G401 (cell line): ENCODE data around the gene TSBP1. TPM values are rescaled to one million over a fixed set of nuclear protein-coding genes. Genes with fewer than 3 reads are reported as not detected.

Experiments
- DNase-seq: peaks from one replicate; pipeline ENCODE4 v3.0.0-alpha.2; 2015; ENCODE audit warnings: low spot score
- in situ Hi-C: cut with HindIII; loops from 2 replicates; pipeline ENCODE4 v1.10.0; 2016; ENCODE audit warnings: low sequenced_read_pairs, mixed read lengths
- total RNA-seq: library from RNA; depleted of rRNA; stranded (reverse); fragments of >200 nt; shearing (Covaris generic); gene quantifications from 2 replicates; pipeline ENCODE4 v1.2.3, GENCODE V29; 2014; rRNA removed

TSBP1 gene, protein sequence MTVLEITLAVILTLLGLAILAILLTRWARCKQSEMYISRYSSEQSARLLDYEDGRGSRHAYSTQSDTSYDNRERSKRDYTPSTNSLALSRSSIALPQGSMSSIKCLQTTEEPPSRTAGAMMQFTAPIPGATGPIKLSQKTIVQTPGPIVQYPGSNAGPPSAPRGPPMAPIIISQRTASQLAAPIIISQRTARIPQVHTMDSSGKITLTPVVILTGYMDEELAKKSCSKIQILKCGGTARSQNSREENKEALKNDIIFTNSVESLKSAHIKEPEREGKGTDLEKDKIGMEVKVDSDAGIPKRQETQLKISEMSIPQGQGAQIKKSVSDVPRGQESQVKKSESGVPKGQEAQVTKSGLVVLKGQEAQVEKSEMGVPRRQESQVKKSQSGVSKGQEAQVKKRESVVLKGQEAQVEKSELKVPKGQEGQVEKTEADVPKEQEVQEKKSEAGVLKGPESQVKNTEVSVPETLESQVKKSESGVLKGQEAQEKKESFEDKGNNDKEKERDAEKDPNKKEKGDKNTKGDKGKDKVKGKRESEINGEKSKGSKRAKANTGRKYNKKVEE
- not detected in 2 replicates for total RNA-seq

DNA sequence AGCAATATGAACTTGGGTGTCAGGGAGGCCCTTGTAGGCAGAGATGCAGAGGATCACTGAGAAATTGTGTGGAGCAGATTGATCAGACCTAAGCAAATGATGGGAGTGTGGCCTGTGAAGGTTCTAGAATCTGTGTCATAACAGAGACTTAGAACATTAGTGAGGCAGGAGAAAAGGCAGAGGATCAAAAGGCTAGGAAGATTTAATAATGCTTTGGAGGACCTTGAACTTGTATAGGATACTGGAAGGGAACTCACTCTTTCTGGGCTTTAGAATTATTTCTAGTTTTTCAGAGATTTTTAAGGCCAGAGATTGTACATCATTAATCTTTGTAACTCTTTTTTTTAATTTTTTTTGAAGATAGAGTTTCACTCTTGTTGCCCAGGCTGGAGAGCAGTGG lies at the start of gene TSBP1:
TSS of gene TSBP1 (minus strand) at position 101 of the 400 bp plus-strand sequence. CDS start 197 bp downstream, outside the sequence.
- DNase-seq = no peak
- in situ Hi-C loops = no loop called here

DNA sequence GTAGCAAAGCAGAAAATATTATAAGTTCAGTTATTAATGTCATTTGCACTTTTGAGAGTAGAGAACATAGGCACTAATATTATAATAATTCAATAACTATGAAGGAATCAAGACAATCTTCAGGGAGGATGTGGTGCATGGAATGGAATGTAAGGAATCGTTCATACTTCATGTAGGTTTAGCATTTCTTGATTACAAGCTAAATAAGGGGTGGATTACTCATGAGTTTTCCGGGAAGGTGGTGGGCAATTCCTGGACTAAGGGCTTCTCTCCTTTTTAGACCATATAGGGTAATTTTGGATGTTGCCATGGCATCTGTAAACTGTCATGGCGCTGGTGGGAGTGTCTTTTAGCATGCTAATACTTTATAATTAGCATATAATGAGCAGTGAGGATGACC lies 44.3 kb upstream of the TSBP1 start:
- in situ Hi-C loops = no loop called here
- no peak for DNase-seq

DNA sequence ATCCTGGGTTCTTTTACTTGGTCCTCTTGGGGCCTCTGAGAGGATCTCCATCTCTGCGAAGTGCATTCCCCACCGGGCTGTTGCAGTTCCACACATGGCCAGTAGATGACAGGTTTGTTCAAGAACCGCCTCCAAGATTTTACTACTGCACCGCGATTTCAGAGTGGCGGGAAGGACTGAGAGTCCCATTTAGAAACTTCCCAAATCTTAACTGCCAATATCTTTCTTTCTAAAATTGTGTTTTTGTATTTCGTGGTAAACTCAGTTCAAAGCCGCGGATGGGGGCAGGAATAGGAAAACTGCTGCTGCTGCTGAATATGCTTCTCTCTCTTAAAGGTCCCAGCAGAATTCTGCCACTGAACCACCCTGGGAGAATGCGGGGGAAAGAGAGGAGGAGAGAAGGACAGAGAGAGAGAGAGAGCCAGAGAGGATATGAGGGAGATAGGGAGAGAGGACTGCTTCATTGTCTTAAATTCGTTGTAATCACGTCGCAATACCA lies 43.9 kb upstream of the TSBP1 start:
- in situ Hi-C loops = no loop called here
- DNase-seq = peak; percentile 57

DNA sequence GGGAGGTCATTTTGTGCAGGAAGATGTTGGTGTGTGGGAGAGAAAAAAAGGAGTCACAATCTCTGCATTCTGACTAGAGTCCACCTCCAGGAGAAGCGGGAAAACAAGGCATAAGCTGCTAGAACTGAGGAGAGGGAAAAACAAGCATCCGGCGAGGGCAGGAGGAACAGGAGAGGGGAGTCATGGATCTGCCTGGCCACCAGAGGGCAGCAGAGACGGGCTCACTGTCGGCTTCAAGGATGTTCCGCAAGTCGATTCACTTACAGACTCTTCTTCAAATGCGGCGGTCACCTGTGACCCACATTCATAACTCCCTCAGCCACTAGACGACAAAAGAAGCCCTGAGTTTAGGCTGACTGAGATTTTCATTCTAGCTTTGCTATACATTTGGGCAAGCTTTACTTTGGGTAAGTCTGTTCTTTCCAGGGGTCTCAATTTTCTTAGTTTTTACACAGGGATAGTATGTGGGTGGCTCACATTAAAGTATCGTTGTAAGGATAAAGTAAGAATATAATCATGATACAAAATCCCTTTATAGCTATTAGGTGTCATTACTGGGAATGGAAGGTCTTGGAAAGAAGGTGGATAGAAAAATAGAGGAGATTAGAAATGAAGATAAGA lies 41.8 kb upstream of the TSBP1 start:
- in situ Hi-C loops = no loop called here
- peak; percentile 75 for DNase-seq

DNA sequence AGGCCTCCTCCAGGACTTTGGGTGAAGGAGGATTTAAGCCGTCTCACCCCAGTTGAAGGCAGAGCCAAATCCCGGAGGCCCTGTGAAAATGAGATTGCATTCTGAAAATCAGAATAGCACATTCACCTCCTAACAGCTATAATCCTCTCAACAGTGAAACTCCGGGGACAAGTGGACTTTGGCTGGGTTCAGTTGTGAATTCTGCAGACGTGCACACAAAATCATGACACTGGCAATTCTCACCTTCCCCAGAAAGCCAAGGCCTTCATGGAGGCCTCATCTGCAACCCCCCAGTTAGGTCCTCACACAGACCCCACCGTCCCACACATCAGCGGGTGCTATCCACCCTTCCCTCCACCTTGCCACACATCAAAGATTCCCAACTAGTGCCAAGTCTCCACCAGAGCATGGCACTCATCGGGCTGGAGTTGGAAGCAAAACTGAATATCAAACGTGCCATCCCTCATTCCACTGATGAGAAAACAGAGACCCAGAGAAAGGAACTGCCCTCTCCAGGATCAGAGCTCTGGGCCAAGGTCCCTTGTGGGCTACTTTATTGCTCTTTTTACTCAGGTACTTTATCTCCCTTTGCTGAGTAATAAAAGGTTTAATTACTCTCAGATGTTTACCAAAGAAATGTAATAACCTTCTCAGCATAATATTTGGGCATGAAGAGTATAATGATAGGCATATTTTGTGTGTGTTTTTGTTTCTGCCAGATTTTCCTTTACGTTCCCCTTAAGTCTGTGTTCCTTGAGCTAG lies 40.0 kb upstream of the TSBP1 start:
- in situ Hi-C loops = no loop called here

DNA sequence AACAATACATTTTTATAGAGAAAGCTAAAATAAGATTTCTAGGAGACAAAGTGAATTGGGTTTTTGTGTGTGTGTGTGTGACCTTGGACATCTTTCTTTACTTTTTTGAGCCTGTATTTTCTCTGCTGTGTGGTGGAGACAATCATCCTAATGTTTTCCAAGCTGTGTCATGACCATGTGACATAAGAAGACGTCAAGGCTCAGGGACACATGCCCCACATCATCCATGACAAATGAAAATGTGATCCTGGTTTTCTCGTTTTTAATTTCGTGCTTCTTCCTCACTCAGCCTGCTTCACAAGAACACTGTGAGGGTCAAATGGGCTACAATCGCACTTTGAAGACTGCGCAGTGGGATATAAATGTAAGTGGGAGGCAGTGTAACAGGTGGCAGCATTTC lies 39.2 kb upstream of the TSBP1 start:
- DNase-seq = no peak
- in situ Hi-C loops = no loop called here

More for the DNA sequence above, 40.0 kb upstream of the TSBP1 start:
- DNase-seq = no peak

DNA sequence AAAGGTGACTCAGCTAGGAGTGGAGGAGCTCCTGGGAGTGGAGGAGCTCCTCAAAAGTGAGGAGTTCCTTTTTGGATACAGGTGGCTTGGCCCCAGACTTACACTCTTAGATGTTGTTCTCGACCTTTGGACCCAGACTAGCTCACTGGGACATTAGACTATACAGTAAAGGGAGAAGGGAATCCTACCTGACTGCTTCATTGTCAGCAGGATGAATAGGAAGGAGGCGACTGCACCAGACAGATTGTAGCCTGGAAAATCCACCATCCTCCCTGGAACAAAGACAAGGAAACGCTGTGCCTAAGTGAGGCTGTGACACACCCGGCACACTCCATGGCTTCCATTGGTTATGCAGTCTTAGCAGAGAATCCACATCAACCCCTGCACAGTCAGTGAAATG lies 35.2 kb upstream of the TSBP1 start, which contains the start of gene BTNL2:
TSS of gene BTNL2 (minus strand) at position 325 of the 400 bp plus-strand sequence. CDS start at position 267, 58 bp downstream.
- no peak for DNase-seq
- in situ Hi-C loops = no loop called here

DNA sequence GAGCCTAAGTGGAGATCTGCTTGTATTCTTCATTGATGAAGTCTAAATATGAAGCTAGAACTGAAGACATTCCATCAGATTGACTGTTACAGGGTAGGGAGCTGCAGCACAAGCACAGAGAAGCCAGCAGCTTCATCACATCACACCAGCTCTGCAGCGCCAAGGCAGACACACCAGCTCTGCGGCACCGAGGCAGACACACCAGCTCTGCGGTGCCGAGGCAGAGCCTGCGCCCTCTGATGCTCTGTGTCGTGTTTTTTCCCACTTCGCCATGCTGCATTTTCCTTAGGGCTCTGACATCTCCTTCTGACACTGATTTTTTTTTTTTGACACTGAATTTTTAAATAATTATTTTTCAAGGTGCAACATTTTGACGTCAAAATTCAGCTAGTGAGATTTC lies 34.5 kb upstream of the TSBP1 start:
- DNase-seq = no peak
- in situ Hi-C loops = no loop called here

DNA sequence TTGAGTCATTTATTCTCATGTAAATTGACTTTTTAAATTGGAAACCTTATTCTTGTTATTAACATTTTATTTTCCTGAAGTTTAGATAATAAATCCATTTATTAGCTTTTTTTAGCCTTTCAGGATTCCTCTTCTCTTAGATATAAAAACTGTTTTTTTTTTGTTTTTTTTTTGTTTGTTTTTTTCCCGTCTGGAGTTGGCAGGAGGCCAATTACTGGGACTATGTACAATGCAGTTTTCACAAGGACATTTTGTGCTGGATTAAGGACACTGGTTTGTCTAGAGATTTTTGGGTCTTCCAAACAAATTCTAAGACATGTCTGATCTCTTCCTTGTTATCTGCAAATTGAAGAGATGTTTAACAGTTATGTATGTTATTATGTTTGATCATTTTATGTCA lies 34.0 kb upstream of the TSBP1 start:
- no peak for DNase-seq
- in situ Hi-C loops = no loop called here

DNA sequence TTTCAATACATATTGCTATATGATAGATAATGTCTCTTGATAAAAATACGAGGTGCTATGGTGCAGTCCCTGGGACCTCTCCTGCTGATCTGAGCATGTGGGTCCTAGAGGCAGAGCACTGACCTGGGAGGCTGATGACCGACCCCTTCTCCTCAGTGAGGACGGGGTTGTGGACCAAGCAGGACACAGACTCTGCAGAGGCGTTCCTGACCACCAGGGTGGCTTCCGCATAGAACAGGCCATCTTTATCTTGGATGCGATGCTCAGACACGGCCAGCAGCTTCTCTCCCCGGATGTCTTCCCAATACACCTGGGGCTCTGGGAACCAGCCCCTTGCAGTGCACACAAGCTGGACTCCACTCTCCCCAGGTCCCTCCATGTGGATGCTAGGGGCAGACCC lies 31.1 kb upstream of the TSBP1 start:
- no peak for DNase-seq
- in situ Hi-C loops = no loop called here

DNA sequence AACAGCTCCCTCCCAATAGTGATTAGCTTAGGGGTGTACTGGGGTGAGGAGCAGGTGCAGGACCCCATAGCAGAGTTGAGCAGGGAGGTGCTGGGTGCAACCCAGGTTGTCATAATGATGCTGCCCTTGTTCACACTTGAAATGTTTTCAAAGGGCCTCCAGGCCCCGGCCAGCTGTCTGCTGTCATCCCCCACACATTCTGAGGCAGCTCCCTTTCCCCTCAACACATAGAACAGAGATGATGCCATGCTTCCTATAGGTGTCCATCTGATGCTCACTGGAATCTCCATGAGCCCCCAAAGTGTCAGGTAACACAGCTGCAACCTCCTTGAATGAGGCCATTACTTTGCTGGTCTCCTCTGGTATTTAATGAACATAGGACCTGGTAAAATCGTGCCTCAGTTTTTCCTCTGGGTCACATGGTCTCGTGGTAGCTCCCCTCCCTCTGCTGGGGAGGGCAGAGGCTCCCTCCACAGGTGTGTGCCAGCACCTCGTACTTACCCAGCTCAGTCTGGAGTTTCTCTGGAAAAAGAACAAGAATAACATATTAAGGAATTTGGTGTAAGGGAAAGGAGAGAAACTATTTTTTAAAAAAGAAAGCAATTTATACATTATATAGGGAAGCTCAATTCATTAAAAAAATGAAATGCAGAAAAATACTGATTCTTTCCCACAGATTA lies 29.7 kb upstream of the TSBP1 start:
- DNase-seq = no peak
- in situ Hi-C loops = no loop called here

DNA sequence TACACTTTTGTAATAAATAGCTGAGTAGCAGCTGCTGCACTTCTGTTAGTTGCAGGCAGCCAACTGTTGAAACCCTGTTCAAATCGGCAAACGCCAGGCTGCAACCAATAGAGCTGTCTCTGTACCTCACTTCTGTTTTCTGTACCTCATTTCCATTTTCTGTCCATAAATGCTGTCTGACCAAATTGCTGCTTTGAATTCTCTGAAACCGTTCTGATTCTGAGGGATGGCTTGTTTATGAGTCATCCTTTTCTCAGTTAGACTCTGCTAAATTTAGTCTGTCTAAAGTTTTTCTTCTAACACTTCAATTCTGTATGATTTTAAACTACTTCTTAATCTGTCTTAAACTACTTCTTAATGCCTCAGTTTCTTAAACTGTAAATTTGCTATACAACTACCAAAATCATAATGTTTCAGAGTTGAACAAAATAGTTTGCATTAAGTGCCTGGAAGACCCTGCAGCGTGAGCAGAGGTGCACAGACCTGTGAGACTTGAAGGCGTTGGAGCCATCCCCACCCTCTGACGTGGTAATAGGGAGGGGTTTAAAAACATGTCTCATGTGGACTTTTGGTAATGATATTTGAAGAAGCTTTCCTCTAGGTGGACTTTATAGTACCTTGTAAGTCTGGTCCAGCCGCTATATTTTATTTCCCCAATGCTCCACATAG lies 25.7 kb upstream of the TSBP1 start:
- in situ Hi-C loops = no loop called here
- no peak for DNase-seq

DNA sequence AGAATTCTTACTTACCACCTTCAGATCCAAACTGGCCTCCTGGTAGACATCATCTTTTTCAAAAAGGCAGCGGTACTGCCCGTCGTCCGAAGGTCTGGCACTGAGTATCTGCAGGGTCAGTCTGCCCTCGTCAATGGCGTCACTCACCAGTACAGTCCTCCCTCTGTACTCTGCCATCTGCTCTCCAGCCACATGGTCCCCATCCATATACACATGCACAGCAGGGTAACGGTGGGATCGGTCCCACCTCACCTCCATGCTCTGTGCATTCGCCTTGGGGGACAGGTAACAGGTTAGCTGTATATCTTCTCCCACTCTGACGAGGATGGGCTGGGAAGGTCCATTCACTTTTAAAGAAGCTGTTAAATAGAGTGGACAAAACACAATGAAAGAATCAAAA lies 24.3 kb upstream of the TSBP1 start:
- in situ Hi-C loops = no loop called here
- no peak for DNase-seq

DNA sequence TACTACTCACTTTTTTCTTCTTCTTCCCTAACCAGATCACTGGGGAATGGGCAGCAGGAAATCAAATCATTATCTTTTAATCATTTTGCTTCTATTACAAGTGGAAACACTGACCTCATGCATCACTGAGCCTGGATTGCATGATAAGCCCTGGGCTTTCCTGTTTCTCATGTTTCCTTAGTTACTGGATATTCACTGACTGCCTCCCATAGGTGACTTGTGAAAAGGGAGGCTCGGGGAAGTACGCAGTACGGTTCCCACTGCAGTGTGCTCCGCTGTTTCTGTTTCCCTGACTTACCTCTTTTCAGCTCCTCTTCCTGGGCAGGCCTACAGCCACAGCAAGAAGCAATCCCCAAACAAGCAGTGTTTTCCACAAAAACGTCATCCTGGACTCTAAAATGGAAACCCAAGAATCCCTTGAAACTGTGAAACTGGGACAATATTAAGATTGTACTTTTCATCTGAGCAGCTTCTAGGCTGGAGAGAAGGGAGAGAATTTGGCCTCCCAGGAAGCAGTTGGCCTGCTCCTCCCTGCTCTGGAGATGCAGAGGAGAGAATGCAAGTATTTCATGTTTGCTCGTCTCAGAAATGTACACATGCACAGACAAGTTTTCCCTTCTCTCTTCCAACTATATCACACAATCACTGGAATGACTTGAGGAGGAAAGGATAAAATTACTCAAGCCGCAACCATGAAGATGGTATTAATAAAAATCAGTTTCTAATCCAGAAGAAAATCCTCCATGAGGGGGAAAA lies 22.1 kb upstream of the TSBP1 start:
- DNase-seq = no peak
- in situ Hi-C loops = no loop called here

DNA sequence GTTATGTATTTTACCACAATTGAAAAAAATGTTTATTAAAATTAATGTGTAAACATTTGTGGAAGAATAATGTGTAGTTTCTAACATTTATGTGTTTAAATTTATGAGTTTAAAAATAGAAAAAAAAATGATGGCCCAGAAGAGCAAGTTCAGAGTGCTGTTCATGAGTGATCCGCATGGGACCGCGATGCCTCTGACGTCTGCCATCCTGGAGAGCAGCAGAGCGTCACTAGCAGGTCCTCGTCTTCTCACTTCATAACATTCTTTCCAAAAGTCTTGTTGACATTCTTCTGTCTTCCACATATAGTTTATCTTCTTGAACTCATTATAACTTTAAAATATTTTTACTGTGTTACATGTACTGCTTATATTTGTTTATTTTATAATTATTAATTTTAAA lies 19.8 kb upstream of the TSBP1 start:
- no peak for DNase-seq
- in situ Hi-C loops = no loop called here

DNA sequence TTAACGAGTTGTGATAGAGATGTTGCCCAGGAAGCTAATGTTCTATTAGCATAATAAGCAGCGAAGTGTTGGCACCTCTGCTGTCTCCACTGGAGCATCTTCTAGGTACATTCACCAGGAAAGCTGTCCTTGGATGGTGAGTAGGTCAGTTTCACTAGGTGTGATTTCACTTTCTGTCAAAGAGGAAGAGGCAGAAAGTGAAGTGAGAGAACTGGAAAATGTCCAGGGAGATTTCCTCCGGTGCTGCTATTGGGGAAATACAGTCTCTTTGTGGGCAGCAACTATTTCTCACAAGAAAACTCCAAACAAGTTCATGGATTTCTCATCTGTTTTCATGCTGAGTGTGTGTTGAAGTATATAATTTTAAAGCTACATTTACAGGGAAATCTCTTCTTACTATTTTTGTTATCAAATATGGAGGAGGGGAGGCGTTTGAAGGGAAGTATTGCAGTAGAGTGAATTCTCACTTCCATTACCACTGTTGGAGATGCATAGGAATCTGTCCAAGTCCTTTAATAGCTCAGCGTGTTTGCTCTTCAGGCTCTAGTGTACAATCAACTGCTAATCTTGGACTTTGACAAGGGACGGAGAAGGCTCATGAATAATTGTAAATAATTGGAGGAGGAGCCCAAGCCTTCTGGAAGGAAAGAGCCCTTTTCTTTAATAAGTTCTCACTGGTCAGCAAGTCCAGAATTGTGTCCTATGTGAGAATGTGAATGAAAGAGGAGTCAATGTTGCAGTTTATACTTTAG lies 16.1 kb upstream of the TSBP1 start:
- in situ Hi-C loops = no loop called here
- no peak for DNase-seq

DNA sequence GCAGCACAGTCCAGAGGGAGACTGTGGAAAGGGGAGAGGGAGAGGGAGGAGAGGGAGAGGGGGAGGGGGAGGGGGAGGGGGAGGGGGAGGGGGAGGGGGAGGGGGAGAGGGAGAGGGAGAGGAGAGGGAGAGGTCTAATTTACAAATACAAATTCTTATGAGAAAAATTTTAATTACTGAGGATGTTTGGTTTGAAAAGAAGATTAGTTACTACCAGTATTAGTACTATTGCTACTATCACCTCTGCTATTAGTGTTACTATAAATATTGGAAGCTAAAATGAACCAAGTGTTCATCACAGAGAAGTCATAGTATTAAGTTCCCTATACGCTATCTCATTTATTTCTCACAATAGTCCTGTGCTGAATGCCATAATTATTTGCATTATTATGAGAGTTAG lies 14.3 kb upstream of the TSBP1 start:
- no peak for DNase-seq
- in situ Hi-C loops = no loop called here
